PC-3 (cell line): Measurements from ENCODE around the gene SPRYD4.
"Not testable (repeated sequence)": the region's sequence is repeated elsewhere in the genome, so short reads cannot be mapped to it uniquely, and the experiment has no call there.

ENCODE experiments used
- CTCF ChIP-seq: fragments of 300-600 bp; sonication (generic); conservative IDR thresholded peaks from 2 replicates; pipeline ENCODE4 v1.5.1; 2017; ENCODE audit warnings: antibody characterized with exemption, low read depth, mild to moderate bottlenecking, low read length
- EZH2phosphoT487 ChIP-seq: fragments of 300-600 bp; sonication (generic); IDR thresholded peaks from 2 replicates; pipeline ENCODE4 v1.6.1; 2018; ENCODE audit warnings: mild to moderate bottlenecking, antibody characterized with exemption, low read length, borderline replicate concordance

DNA sequence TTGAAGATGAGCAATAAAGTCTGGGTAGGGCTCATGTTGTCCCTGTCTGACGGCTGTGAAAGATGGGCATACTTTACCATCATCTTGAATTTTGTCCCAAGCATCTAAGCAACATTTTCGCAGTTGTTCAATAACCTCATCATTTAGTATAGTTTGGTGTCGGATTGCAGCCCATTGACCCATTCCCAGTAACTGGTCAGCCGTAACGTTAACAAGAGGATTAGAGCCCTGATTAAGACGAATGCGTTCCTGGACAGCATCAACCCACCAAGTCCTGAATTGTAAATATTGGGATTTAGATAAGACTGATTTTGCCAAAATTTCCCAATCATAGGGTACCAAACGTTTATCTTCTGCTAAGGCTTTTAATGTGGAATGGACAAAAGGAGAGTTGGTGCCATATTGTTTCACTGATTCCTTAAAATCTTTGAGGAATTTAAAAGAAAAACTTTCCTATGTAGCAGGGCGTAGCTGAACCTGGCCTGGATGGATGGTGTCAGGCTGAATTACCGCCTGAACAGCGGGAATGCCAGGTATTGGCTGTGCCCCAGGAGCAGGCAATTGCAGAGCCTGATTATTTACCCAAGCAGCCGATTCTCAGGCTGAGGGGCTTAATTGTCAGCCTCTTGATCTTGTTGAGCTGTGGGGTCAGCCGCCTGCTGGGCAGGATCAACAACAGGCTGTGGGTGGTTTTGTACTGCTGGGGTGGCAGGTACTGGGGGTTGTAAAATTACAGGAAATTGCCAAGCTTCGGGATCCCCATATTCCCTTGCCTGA is 29.9 kb downstream of the SPRYD4 start:
- TF ChIP-seq CTCF, EZH2phosphoT487: not testable (repeated sequence)
